AG10803 (cell line): ENCODE measurements around the gene HRH3.

ENCODE experiments used
- DNase-seq: peaks from one replicate; pipeline ENCODE4 v3.0.0; 2010; ENCODE audit warnings: low read depth
- H3K4me3 ChIP-seq: 2 replicates; pipeline ENCODE4 v1.5.1; 2011; ENCODE audit warnings: mild to moderate bottlenecking, low read length, control low read depth
- CTCF ChIP-seq: conservative IDR thresholded peaks from 2 replicates; pipeline ENCODE4 v1.5.1; 2011; ENCODE audit warnings: mild to moderate bottlenecking, low read length, control low read depth, inconsistent platforms

Gene HRH3

DNA sequence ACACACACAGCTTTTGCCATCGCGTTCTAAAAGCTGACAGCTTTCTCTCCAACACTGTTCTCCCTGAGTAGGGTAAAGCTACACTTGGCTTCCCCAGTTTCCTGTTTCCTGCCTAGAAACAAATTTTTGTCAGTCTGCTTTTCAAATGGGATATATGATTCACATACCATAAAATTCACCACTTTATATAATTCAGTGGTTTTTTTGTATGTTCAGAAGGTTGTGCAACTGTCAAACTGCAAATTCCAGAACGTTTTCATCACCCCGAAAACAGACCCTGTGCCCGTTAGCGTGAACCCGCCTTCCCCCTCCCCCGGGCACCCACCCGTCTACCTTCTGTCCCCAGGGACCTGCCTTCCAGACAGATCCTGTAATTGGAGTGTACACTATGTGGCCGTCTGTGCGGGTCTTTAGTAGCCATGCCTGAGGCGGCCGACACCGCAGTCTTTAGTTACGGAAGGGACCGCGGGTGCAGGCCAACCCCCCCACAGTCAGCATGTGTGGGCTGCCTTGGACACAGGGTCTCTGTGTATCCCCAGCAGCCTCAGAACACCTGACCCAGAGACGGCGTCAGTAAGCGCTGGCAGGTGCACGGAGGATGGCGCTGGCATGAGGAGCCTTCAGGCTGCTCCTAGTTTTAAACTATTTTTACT lies 16.6 kb downstream of the HRH3 start:
- DNase-seq: no peak
- TF ChIP-seq CTCF: no peak
- no peak overlapping the region for H3K4me3 ChIP-seq

GRCh38 chr20:62202676-62203377 lies 17.3 kb downstream of the HRH3 start:
- no peak for DNase-seq
- no peak for TF ChIP-seq CTCF
- H3K4me3 ChIP-seq: no peak overlapping the region

DNA sequence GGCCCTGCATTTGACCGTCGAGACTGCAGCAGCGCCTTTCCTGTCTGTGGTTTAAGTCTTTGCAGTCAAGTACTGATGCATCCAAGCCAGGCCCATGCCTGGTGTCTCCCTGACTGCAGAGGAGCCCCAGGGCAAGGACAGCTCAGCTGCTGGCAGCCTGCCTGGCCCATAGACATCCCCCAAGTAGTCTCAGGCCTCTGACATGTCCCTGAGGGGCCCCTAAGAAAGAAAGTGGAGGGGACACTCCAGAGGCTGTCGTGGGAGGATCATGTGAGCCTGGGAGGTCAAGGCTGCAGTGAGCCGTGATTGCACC lies 18.0 kb downstream of the HRH3 start:
- no peak overlapping the region for H3K4me3 ChIP-seq
- no peak for DNase-seq
- no peak for TF ChIP-seq CTCF

DNA sequence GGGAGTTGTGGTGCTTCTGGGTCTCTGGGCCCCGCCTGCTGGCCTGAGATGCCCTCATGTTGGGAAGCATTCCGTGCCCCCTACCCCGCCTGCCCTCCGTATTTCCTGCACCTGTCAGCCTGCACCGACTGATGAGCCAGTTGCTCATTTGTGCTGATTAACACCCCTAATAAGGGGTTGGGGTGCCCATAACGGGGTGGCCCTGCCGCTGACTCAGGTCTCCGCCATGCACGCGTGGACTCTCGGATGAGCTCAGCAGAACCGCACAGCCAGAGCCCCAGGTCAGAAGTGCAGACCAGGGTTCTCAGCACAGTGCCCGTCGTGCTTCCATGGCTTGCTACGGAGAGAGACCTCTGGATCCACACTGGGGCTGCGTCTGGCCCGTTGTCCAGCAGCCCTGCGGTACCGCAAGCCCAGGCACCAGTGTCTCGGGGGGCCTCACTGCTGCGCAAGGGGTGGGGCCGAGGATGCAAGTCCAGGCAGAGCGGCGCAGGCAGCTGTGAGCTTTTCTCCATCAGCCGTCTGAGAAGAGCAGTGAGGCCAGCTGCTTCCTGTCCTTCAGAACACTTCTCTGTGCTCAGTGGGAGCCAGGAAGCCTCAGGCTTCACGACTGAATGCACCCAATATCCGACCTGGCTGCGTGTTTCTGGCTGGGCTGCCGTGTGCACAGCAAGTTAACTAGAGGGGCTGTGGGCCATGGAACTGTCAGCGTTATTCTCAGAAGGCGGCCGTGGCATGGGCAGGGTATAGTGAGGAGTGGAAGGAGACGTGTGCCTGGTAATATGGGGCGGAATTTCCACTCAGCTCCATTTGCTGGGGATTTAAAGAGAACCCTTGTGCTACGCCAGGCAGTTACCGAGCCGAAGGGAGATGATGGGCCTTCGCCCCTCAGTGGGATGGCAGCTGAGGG lies 18.6 kb downstream of the HRH3 start:
- no peak for TF ChIP-seq CTCF
- no peak overlapping the region for H3K4me3 ChIP-seq
- DNase-seq: no peak

DNA sequence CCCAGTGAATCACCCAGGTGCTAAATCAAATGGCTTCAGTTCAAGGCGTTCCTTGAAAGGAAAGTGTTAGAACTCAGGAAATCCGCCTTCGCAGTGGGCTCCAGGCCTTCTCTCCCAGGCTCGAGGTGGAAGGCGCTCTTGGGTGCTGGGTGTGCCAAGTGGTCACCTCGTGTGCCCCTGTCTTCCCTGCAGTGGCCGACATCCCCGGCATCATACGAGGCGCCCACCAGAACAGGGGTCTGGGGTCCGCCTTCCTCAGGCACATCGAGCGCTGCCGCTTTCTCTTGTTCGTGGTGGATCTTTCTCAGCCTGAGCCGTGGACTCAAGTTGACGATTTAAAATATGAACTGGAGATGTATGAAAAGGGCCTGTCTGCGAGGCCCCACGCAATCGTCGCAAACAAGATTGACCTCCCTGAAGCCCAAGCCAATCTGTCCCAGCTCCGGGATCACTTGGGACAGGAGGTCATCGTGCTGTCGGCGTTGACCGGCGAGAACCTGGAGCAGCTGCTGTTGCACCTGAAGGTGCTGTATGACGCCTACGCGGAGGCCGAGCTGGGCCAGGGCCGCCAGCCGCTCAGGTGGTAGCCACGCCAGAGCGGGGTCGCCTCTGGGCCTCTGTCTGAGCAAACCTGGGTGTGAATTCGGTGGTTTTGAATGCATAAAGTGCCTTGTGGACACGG lies 19.4 kb downstream of the HRH3 start:
- no peak overlapping the region for H3K4me3 ChIP-seq
- DNase-seq: no peak

GRCh38 chr20:62198931-62199330 lies 21.1 kb downstream of the HRH3 start:
- no peak overlapping the region for H3K4me3 ChIP-seq
- no peak for TF ChIP-seq CTCF
- DNase-seq: no peak

More for the DNA sequence above, 19.4 kb downstream of the HRH3 start:
- no peak for TF ChIP-seq CTCF
